ENCODE data around the gene KIF18A.

GRCh38 chr11:28133146-28133545 lies 25.2 kb upstream of the KIF18A start:
- TF ChIP-seq CTCF (conservative IDR thresholded peaks at IDR 0.05; ENCODE audit: low read depth, low read length) (no peak), EZH2 (IDR thresholded peaks at IDR 0.05; ENCODE audit: borderline replicate concordance, low read depth, low read length, poor library complexity, severe bottlenecking) (no peak)

Measured in A673 (cell line).